ENCODE data around the gene DHX34.

Gene DHX34

GRCh38 chr19:47418692-47419029, 69.5 kb downstream of the DHX34 start:
- DNase-seq = no peak

- DNase-seq = no peak
These were observed 70.1 kb downstream of the DHX34 start, which contains the start of gene MEIS3 for GRCh38 chr19:47419030-47419783. Gene MEIS3 (minus strand): TSS chr19:47419527. CDS start chr19:47419081, 446 bp downstream.

- no peak for DNase-seq
These were observed 70.7 kb downstream of the DHX34 start for GRCh38 chr19:47419789-47420188.

- DNase-seq = no peak
These were observed 72.2 kb downstream of the DHX34 start for GRCh38 chr19:47421244-47421786.

GRCh38 chr19:47421844-47422395, 72.8 kb downstream of the DHX34 start:
- DNase-seq = no peak

- DNase-seq = no peak
These were observed 73.5 kb downstream of the DHX34 start for GRCh38 chr19:47422417-47423163.

- DNase-seq = no peak
These were observed 74.2 kb downstream of the DHX34 start for GRCh38 chr19:47423203-47423882.

GRCh38 chr19:47427241-47428176, 78.4 kb downstream of the DHX34 start:
- peak; percentile 53 to 67 for DNase-seq

GRCh38 chr19:47428177-47428894, 79.2 kb downstream of the DHX34 start:
- peak; percentile 95 to 96 for DNase-seq

- DNase-seq = no peak
These were observed 80.2 kb downstream of the DHX34 start for GRCh38 chr19:47429140-47429793.

GRCh38 chr19:47430041-47430802, 81.1 kb downstream of the DHX34 start:
- no peak for DNase-seq

- DNase-seq = no peak
These were observed 83.0 kb downstream of the DHX34 start for GRCh38 chr19:47432091-47432490.

All from NCI-H2081 (cell line).